ENCODE measurements around the gene IQGAP1.

Gene IQGAP1

DNA sequence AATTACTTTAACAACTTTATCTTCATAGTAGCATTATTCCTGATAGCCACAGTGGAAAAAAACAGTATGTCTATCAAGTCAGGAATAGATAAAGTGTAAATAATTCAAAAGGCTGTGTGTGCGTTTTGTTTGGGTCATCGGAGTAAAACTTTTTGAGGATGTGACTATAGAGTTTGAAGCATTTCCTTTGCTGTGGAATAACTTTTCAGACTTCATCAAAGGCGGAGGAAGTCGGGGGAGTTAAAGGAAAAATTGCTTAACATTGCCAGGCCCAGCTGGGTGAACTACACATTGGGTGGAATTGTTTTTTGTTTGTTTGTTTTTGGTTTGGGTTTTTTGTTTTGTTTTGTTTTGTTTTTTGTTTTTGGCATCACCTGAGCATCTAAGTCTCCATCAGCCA is 71.3 kb downstream of the IQGAP1 start:
- no peak for DNase-seq (ENCODE audit: low spot score)
- TF ChIP-seq, protein P1, sequence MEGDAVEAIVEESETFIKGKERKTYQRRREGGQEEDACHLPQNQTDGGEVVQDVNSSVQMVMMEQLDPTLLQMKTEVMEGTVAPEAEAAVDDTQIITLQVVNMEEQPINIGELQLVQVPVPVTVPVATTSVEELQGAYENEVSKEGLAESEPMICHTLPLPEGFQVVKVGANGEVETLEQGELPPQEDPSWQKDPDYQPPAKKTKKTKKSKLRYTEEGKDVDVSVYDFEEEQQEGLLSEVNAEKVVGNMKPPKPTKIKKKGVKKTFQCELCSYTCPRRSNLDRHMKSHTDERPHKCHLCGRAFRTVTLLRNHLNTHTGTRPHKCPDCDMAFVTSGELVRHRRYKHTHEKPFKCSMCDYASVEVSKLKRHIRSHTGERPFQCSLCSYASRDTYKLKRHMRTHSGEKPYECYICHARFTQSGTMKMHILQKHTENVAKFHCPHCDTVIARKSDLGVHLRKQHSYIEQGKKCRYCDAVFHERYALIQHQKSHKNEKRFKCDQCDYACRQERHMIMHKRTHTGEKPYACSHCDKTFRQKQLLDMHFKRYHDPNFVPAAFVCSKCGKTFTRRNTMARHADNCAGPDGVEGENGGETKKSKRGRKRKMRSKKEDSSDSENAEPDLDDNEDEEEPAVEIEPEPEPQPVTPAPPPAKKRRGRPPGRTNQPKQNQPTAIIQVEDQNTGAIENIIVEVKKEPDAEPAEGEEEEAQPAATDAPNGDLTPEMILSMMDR (IDR thresholded peaks at IDR 0.05; ENCODE audit: extremely low read depth, insufficient read depth, missing control alignments) = no peak
- in situ Hi-C loops (cut with MboI; ENCODE audit: low pct_unique_long_range_greater_than_20kb, low sequenced_read_pairs, unreplicated experiment) = no loop called here

GRCh38 chr15:90460142-90460824 is 72.2 kb downstream of the IQGAP1 start:
- DNase-seq (ENCODE audit: low spot score) = no peak
- in situ Hi-C loops (cut with MboI; ENCODE audit: low pct_unique_long_range_greater_than_20kb, low sequenced_read_pairs, unreplicated experiment) = no loop called here
- TF ChIP-seq, protein P1 (IDR thresholded peaks at IDR 0.05; ENCODE audit: extremely low read depth, insufficient read depth, missing control alignments) = no peak

DNA sequence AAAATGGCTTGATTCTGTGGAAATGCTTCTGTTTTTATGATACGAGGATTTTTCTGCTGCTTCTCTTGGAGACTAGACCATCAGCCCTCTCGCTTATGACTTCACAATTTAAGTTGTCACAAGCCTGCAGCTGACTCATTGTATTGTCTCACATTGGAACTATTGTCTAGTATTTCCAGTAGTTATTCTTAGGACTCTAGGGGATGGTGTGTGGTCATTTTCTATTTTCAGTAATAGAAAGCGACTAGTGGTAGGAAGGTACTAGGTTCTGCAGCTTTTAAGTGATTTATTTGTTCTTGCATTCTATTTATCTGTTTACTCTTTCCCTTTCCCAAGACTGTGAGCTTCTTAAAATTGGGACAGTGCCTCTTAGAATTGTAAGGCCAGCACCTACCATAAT is 75.3 kb downstream of the IQGAP1 start:
- in situ Hi-C loops (cut with MboI; ENCODE audit: low pct_unique_long_range_greater_than_20kb, low sequenced_read_pairs, unreplicated experiment) = no loop called here
- DNase-seq (ENCODE audit: low spot score) = peak; percentile 43
- TF ChIP-seq, protein P1 (IDR thresholded peaks at IDR 0.05; ENCODE audit: extremely low read depth, insufficient read depth, missing control alignments) = no peak

DNA sequence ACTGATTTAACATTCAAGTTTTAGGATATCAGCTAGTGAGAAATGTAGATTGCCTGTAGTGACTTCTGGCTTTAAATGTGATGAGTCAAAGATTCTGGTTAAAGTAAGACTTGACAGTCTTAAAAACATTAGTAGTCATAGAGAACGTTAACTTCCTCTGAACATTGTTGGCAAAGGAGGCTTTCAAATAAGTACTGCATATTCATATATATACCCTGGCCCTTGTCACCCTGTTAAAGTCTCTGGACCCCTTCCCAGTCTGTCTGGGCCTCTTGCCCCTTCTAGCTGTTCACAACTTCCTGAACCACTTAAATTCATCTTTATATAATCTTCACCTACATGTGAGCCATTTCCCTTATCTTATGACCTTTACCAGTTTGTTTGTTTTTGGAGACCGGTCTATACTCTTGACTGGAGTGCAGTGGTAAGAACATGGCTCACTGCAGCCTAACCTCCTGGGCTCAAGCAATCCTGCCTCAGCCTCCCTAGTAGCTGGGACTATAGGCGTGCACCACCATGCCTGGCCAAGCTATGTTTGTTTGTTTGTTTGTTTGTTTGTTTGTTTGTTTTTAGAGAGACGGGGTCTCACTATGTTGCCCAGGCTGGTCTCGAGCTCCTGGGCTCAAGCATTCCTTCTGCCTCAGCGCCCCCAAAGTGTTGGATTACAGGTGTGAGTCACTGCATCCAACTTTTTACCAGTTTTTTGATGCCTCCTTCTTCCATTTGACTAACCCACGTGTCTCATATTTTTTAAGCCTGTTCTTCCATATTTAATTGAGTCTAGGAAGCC is 77.3 kb downstream of the IQGAP1 start:
- DNase-seq (ENCODE audit: low spot score) = no peak
- in situ Hi-C loops (cut with MboI; ENCODE audit: low pct_unique_long_range_greater_than_20kb, low sequenced_read_pairs, unreplicated experiment) = no loop called here
- TF ChIP-seq, protein P1 (IDR thresholded peaks at IDR 0.05; ENCODE audit: extremely low read depth, insufficient read depth, missing control alignments) = no peak

DNA sequence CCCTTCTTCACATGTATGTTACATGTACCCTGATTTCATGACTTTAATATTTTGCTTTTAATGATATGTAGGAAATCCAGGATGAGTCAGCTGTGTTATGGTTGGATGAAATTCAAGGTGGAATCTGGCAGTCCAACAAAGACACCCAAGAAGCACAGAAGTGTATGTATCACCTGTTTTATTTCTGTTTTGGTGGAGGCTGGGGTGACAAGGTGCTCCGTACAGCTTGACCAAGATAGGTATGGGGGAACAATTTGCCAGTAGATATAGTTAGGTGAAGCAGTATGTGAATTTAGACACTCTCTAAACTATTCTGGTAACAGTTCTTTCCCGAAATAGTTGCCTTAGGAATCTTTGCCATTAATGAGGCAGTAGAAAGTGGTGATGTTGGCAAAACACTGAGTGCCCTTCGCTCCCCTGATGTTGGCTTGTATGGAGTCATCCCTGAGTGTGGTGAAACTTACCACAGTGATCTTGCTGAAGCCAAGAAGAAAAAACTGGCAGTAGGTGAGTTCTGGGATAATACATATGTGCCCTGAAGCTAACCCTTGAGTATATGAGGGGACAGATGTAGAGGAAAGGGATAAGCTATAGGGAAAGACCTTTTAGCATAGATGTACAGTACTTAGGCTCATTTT is 78.0 kb downstream of the IQGAP1 start:
- in situ Hi-C loops (cut with MboI; ENCODE audit: low pct_unique_long_range_greater_than_20kb, low sequenced_read_pairs, unreplicated experiment) = no loop called here
- TF ChIP-seq, protein P1 (IDR thresholded peaks at IDR 0.05; ENCODE audit: extremely low read depth, insufficient read depth, missing control alignments) = no peak
- no peak for DNase-seq (ENCODE audit: low spot score)

- DNase-seq (ENCODE audit: low spot score) = no peak
- in situ Hi-C loops (cut with MboI; ENCODE audit: low pct_unique_long_range_greater_than_20kb, low sequenced_read_pairs, unreplicated experiment) = loop anchor here (10.0 kb wide), 1 partner anchor 145 kb away; no protein-coding TSS in a partner anchor
- TF ChIP-seq, protein P1 (IDR thresholded peaks at IDR 0.05; ENCODE audit: extremely low read depth, insufficient read depth, missing control alignments) = no peak
Observed at GRCh38 chr15:90469723-90470122, 81.7 kb downstream of the IQGAP1 start.
